ENCODE measurements around the gene PSPN. TPM values are rescaled to one million over a fixed set of nuclear protein-coding genes. Genes with fewer than 3 reads are reported as not detected.

Gene PSPN
- total and polyA plus RNA-seq, 9 of the 15 experiments (the other 6 are each of a cell fraction or from before 2014, with no cell fraction given), result 0.21 to 1.1 (median 0.58) TPM

DNA sequence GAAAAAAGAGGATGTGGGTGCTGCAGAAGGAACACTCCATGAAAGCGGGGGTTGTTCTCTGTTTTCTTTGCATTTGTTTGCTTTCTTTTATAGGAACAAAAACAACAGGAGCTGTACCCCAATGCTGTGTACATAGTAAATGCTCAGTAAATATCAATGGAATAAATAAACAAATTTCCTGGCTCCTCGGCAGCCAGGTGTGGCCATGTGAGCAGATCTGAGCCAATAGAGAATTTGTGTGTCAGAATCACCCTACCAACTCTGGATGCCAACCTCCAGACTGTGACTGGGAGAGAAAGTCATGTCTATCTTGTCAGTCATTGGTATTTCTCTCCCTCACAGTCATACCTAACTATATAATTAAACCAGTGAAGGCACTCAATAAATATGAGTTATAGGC, 25.0 kb downstream of the PSPN start:
- in situ Hi-C loops (cut with MboI), result no loop called here
- Histone ChIP-seq H2AFZ (ENCODE audit: low read depth, low read length) (no peak overlapping the region), H3K4me2 (ENCODE audit: insufficient read depth, low read length) (no peak overlapping the region), H4K20me1 (replicated peaks; ENCODE audit: control insufficient read depth, insufficient read depth, low read length) (no peaks in the 10 kb centered on the region), H3K79me2 (ENCODE audit: control insufficient read depth, insufficient read depth, low read length) (no peaks in the 10 kb centered on the region), H3K36me3 (ENCODE audit: control insufficient read depth, insufficient read depth, low read length) (no peaks in the 10 kb centered on the region), H3K9ac (ENCODE audit: insufficient read depth in 1 of 2, low read depth in 2 of 2, low read length in 2 of 2) (no peak overlapping the region), H3K27ac (ENCODE audit: extremely low read depth, low read depth, low read length) (no peak overlapping the region), H3K9me1 (ENCODE audit: control insufficient read depth, insufficient read depth, low read length) (no peaks in the 10 kb centered on the region), H3K4me1 (replicated peaks in 1 of 2; ENCODE audit: control insufficient read depth in 2 of 2, insufficient read depth in 2 of 2, low read length in 2 of 2) (no peaks in the 10 kb centered on the region), H3K4me3 (no peak overlapping the region), H3K9me3 (replicated peaks; ENCODE audit: control insufficient read depth, insufficient read depth, low read depth, low read length) (peaks cover 4% of the 10 kb centered on the region; the same call in 1 of the 2 replicates), H3K27me3 (ENCODE audit: control insufficient read depth in 2 of 2, insufficient read depth in 2 of 2, low read length in 2 of 2) (peaks cover 10 to 15% of the 10 kb centered on the region in 2 experiments)
- no peak for FAIRE-seq
- no peak for DNase-seq (ENCODE audit: extremely low read depth in 1 of 4, low spot score in 3 of 4)
- POLR2A ChIA-PET, result no interaction called here
- intact Hi-C loops (cut with micrococcal nuclease), result no loop called here
- WGBS (ENCODE audit: insufficient coverage, low coverage, missing lambda C conversion rate), result 0% methylated on average over 1 of the region's 2 CpGs
- ATAC-seq, result no peak
- no TSS peak for BruUV-seq (replicated peaks)
- CTCF ChIA-PET (ENCODE audit: low intra/inter-chr PET ratio), result no interaction called here
- TF ChIP-seq, protein P1, sequence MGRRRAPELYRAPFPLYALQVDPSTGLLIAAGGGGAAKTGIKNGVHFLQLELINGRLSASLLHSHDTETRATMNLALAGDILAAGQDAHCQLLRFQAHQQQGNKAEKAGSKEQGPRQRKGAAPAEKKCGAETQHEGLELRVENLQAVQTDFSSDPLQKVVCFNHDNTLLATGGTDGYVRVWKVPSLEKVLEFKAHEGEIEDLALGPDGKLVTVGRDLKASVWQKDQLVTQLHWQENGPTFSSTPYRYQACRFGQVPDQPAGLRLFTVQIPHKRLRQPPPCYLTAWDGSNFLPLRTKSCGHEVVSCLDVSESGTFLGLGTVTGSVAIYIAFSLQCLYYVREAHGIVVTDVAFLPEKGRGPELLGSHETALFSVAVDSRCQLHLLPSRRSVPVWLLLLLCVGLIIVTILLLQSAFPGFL (CRISPR knock-in tag; IDR thresholded peaks at IDR 0.05), result no peak
- TF ChIP-seq, protein P2, sequence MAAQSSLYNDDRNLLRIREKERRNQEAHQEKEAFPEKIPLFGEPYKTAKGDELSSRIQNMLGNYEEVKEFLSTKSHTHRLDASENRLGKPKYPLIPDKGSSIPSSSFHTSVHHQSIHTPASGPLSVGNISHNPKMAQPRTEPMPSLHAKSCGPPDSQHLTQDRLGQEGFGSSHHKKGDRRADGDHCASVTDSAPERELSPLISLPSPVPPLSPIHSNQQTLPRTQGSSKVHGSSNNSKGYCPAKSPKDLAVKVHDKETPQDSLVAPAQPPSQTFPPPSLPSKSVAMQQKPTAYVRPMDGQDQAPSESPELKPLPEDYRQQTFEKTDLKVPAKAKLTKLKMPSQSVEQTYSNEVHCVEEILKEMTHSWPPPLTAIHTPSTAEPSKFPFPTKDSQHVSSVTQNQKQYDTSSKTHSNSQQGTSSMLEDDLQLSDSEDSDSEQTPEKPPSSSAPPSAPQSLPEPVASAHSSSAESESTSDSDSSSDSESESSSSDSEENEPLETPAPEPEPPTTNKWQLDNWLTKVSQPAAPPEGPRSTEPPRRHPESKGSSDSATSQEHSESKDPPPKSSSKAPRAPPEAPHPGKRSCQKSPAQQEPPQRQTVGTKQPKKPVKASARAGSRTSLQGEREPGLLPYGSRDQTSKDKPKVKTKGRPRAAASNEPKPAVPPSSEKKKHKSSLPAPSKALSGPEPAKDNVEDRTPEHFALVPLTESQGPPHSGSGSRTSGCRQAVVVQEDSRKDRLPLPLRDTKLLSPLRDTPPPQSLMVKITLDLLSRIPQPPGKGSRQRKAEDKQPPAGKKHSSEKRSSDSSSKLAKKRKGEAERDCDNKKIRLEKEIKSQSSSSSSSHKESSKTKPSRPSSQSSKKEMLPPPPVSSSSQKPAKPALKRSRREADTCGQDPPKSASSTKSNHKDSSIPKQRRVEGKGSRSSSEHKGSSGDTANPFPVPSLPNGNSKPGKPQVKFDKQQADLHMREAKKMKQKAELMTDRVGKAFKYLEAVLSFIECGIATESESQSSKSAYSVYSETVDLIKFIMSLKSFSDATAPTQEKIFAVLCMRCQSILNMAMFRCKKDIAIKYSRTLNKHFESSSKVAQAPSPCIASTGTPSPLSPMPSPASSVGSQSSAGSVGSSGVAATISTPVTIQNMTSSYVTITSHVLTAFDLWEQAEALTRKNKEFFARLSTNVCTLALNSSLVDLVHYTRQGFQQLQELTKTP (IDR thresholded peaks at IDR 0.05; ENCODE audit: low read depth in 1 of 2, partially characterized antibody in 2 of 2), result no peak
- TF ChIP-seq, protein P3, sequence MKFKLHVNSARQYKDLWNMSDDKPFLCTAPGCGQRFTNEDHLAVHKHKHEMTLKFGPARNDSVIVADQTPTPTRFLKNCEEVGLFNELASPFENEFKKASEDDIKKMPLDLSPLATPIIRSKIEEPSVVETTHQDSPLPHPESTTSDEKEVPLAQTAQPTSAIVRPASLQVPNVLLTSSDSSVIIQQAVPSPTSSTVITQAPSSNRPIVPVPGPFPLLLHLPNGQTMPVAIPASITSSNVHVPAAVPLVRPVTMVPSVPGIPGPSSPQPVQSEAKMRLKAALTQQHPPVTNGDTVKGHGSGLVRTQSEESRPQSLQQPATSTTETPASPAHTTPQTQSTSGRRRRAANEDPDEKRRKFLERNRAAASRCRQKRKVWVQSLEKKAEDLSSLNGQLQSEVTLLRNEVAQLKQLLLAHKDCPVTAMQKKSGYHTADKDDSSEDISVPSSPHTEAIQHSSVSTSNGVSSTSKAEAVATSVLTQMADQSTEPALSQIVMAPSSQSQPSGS (CRISPR knock-in tag; IDR thresholded peaks at IDR 0.05), result no peak
- TF ChIP-seq MAFG (tag; conservative IDR thresholded peaks at IDR 0.05) (no peak), SRSF7 (optimal IDR thresholded peaks at IDR 0.05; ENCODE audit: low read depth, low read length) (no peak), ZNF584 (CRISPR knock-in tag; IDR thresholded peaks at IDR 0.05; ENCODE audit: low read depth) (no peak), POLR3A (IDR thresholded peaks at IDR 0.05; ENCODE audit: borderline replicate concordance, extremely low read depth, insufficient read depth, insufficient read length) (no peak), SIRT6 (IDR thresholded peaks at IDR 0.05; ENCODE audit: low read depth, low read length) (no peak)
- TF ChIP-seq, protein P4, sequence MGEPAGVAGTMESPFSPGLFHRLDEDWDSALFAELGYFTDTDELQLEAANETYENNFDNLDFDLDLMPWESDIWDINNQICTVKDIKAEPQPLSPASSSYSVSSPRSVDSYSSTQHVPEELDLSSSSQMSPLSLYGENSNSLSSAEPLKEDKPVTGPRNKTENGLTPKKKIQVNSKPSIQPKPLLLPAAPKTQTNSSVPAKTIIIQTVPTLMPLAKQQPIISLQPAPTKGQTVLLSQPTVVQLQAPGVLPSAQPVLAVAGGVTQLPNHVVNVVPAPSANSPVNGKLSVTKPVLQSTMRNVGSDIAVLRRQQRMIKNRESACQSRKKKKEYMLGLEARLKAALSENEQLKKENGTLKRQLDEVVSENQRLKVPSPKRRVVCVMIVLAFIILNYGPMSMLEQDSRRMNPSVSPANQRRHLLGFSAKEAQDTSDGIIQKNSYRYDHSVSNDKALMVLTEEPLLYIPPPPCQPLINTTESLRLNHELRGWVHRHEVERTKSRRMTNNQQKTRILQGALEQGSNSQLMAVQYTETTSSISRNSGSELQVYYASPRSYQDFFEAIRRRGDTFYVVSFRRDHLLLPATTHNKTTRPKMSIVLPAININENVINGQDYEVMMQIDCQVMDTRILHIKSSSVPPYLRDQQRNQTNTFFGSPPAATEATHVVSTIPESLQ (CRISPR knock-in tag; IDR thresholded peaks at IDR 0.05), result no peak
- TF ChIP-seq, protein P5, sequence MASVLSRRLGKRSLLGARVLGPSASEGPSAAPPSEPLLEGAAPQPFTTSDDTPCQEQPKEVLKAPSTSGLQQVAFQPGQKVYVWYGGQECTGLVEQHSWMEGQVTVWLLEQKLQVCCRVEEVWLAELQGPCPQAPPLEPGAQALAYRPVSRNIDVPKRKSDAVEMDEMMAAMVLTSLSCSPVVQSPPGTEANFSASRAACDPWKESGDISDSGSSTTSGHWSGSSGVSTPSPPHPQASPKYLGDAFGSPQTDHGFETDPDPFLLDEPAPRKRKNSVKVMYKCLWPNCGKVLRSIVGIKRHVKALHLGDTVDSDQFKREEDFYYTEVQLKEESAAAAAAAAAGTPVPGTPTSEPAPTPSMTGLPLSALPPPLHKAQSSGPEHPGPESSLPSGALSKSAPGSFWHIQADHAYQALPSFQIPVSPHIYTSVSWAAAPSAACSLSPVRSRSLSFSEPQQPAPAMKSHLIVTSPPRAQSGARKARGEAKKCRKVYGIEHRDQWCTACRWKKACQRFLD (CRISPR knock-in tag; IDR thresholded peaks at IDR 0.05), result no peak
